ENCODE measurements around the gene FADS6. TPM values are rescaled to one million over a fixed set of nuclear protein-coding genes. Genes with fewer than 3 reads are reported as not detected.

FADS6 gene
- total RNA-seq, 4 donors from 2014 or later, result not detected

DNA sequence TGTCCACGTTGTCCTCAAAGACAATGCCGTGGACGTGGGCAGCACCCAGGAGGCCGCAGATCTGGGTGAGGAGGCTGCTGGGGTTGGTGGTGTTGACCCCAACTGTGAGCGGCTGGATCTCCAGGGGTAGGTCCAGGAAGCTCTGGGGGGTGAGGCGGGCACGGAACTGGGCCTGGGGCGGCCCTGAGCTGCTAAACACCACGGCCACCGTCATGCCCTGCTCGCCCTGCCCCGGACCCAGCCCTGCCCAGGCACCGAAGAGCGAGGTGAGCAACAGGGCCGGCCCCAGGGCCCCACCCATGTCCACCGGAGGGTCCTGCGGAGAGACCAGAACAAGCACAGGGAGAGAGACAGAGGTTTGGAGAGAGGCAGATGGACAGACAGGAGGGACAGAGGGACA lies 38.6 kb downstream of the FADS6 start:
- intact Hi-C loops (cut with DNase I; ENCODE audit: low total_unique reads), result no loop called here
- H3K4me1 ChIP-seq, result peaks cover 0 to 7% of the 10 kb centered on the region in 2 donors
- DNase-seq, result no peak
- TF ChIP-seq POLR2A (IDR thresholded peaks at IDR 0.05), result no peak
- TF ChIP-seq, protein P1, sequence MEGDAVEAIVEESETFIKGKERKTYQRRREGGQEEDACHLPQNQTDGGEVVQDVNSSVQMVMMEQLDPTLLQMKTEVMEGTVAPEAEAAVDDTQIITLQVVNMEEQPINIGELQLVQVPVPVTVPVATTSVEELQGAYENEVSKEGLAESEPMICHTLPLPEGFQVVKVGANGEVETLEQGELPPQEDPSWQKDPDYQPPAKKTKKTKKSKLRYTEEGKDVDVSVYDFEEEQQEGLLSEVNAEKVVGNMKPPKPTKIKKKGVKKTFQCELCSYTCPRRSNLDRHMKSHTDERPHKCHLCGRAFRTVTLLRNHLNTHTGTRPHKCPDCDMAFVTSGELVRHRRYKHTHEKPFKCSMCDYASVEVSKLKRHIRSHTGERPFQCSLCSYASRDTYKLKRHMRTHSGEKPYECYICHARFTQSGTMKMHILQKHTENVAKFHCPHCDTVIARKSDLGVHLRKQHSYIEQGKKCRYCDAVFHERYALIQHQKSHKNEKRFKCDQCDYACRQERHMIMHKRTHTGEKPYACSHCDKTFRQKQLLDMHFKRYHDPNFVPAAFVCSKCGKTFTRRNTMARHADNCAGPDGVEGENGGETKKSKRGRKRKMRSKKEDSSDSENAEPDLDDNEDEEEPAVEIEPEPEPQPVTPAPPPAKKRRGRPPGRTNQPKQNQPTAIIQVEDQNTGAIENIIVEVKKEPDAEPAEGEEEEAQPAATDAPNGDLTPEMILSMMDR (IDR thresholded peaks at IDR 0.05), result no peak
- peaks cover 15 to 45% of the 10 kb centered on the region in 2 donors for H3K27me3 ChIP-seq
- no peak overlapping the region for H3K27ac ChIP-seq
- H3K9me3 ChIP-seq, result no peaks in the 10 kb centered on the region
- H3K4me3 ChIP-seq, result no peak overlapping the region
- no peaks in the 10 kb centered on the region for H3K36me3 ChIP-seq

DNA sequence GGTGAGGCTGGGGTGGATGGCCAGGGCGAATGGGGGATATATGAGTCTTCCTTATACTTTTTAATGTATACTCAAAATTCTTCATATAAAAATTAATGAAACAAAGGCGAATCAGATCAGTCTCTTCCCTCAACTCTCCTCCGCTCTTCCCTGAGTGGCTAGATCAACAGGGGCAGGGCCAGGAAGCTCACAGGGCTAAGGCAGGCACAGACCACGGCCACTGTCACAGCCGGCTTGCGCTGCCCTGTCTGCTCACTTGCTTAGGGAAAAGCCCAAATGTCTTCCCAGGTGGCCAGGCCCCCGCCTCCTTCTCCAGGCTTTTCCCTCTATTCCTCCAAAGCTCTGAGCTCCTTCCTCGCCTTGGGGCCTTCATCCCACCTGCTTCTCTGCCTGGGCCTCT lies 39.8 kb downstream of the FADS6 start:
- DNase-seq, result no peak
- Histone ChIP-seq H3K4me3 (no peak overlapping the region), H3K27me3 (peaks cover 10 to 35% of the 10 kb centered on the region in 2 donors), H3K9me3 (no peaks in the 10 kb centered on the region), H3K4me1 (no peaks in the 10 kb centered on the region), H3K27ac (no peak overlapping the region), H3K36me3 (no peaks in the 10 kb centered on the region)
- intact Hi-C loops (cut with DNase I; ENCODE audit: low total_unique reads), result no loop called here
- TF ChIP-seq, protein P1 (IDR thresholded peaks at IDR 0.05), result no peak
- TF ChIP-seq POLR2A (IDR thresholded peaks at IDR 0.05), result no peak

DNA sequence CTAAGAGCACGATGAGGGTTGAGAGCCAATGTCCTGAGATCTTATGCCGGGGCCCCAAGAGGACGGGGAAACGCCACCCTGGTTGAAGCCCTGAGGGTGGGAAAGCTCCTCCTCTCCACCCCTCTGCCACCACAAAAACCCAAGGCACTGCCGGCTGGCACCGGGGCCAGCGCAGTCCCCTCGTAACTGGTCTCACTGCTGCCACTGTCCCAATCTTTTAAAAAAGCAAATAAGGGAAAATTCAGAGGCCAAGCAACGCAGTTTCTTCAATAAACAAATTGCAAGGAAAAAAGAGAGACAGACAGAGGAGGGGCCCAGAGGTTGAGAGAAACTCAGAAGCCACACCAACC lies 40.4 kb downstream of the FADS6 start:
- Histone ChIP-seq H3K4me1 (no peaks in the 10 kb centered on the region), H3K27ac (no peak overlapping the region), H3K36me3 (no peaks in the 10 kb centered on the region), H3K9me3 (no peaks in the 10 kb centered on the region), H3K27me3 (peaks cover 10 to 31% of the 10 kb centered on the region in 2 donors), H3K4me3 (no peak overlapping the region)
- no peak for DNase-seq
- intact Hi-C loops (cut with DNase I; ENCODE audit: low total_unique reads), result no loop called here
- TF ChIP-seq, protein P1 (IDR thresholded peaks at IDR 0.05), result no peak
- TF ChIP-seq POLR2A (IDR thresholded peaks at IDR 0.05), result no peak

DNA sequence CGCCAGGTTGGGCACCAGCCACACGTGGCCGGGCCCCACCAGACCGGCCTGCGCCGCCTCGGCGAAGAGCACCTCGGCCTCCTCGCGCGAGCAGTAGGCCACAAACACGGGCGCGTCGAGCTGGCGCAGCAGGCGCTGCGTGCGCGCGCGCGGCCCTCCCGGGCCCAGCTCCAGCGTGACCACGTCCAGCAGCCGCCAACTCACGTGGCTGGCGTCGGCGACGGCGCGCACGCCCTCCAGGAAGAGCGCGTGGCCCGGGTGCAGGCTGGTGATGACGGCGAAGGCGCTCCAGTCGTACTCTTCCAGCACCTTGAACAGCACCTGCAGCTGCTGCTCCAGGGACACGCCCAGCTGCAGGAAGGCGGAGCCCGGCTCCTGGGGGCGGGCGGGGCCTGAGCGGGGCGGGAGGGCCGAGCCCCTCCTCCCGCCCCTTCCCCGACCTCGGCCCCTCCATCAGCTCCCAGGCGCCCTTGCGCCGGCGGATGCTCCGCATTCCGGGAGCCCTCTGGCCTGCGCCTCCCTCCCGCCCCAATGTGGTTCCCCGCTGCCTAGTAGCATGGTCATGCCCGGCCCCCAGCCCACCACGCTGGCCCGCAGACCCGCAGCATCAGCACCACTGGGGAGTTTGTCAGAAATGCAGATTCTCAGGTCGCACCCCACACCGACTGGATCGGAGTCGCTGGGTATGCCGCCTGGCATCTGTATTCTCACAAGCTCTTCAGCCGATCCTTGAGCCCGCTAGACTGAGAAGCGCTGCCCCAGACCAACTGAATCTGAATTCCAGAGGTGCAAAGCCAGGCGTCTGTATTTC lies 41.0 kb downstream of the FADS6 start:
- H3K4me3 ChIP-seq, result no peak overlapping the region
- DNase-seq, result no peak
- peaks cover 10 to 28% of the 10 kb centered on the region in 2 donors for H3K27me3 ChIP-seq
- no peak for TF ChIP-seq POLR2A (IDR thresholded peaks at IDR 0.05)
- TF ChIP-seq, protein P1 (IDR thresholded peaks at IDR 0.05), result no peak
- intact Hi-C loops (cut with DNase I; ENCODE audit: low total_unique reads), result no loop called here
- no peaks in the 10 kb centered on the region for H3K4me1 ChIP-seq
- H3K9me3 ChIP-seq, result no peaks in the 10 kb centered on the region
- H3K36me3 ChIP-seq, result no peaks in the 10 kb centered on the region
- no peak overlapping the region for H3K27ac ChIP-seq

DNA sequence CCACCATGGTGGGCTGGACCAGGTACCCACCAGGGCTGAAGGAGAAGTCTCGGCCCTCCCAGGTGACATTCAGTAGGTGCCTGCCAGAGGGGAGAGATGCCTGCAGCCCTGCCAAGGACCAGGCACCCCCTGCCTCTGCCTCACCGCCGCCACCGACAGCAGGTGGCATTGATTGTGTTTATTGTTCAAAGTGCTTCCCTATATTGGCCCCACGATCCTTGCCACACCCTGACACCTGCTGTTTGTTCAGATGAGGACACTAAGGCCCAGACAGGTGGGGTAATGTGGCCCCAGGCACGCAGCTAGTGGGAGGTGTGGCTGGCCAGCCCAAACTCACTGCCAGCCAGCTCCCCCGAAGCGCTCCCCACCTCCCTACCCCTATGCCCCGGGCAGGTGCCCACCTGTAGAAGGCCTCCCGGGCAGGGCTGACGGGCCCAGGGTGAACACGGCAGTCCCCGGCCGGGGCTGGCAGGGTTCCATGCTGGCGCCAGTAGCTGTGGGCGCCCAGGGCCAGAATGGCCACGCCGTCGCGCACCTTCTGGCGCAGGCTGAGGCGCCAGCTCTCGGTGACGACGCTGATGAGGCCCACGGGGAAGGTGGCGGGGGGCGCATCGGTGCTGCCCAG lies 41.7 kb downstream of the FADS6 start:
- no peaks in the 10 kb centered on the region for H3K9me3 ChIP-seq
- H3K4me3 ChIP-seq, result no peak overlapping the region
- no peak for TF ChIP-seq POLR2A (IDR thresholded peaks at IDR 0.05)
- TF ChIP-seq, protein P1 (IDR thresholded peaks at IDR 0.05), result no peak
- H3K36me3 ChIP-seq, result no peaks in the 10 kb centered on the region
- DNase-seq, result no peak
- peaks cover 10 to 27% of the 10 kb centered on the region in 2 donors for H3K27me3 ChIP-seq
- H3K27ac ChIP-seq, result no peak overlapping the region
- no peaks in the 10 kb centered on the region for H3K4me1 ChIP-seq
- intact Hi-C loops (cut with DNase I; ENCODE audit: low total_unique reads), result no loop called here

Data from uterus (tissue), 4 donors.